LNCaP clone FGC (cell line): ENCODE results near the gene STEAP4.

Source experiments
- DNase-seq: peaks from one replicate; pipeline ENCODE4 v3.0.0-alpha.2; 2011; ENCODE audit warnings: low read depth
- H3K4me3 ChIP-seq: 2 replicates; pipeline ENCODE4 v1.5.1; 2011; ENCODE audit warnings: mild to moderate bottlenecking, low read depth, low read length, control low read depth
- CTCF ChIP-seq: IDR thresholded peaks from 2 replicates; pipeline ENCODE4 v1.5.1; 2012; ENCODE audit warnings: mild to moderate bottlenecking; ENCODE audit not compliant: control insufficient read depth, insufficient read depth; ENCODE audit errors: extremely low read depth

The STEAP4 gene

GRCh38 chr7:88307823-88308222 is 1.1 kb upstream of the STEAP4 start:
- no peak for DNase-seq
- TF ChIP-seq CTCF: no peak
- no peak overlapping the region for H3K4me3 ChIP-seq

- H3K4me3 ChIP-seq: no peak overlapping the region; the same call in 1 of the 2 replicates
- TF ChIP-seq CTCF: no peak
- no peak for DNase-seq
Observed at GRCh38 chr7:88307412-88307811, 718 bp upstream of the STEAP4 start.

GRCh38 chr7:88305044-88305443 is 1.6 kb downstream of the STEAP4 start:
- peak; percentile 26 for DNase-seq
- TF ChIP-seq CTCF: no peak
- no peak overlapping the region for H3K4me3 ChIP-seq

- DNase-seq: no peak
- H3K4me3 ChIP-seq: no peak overlapping the region
- TF ChIP-seq CTCF: no peak
Observed at GRCh38 chr7:88302486-88302885, 4.2 kb downstream of the STEAP4 start.

GRCh38 chr7:88301924-88302323 is 4.8 kb downstream of the STEAP4 start:
- TF ChIP-seq CTCF: no peak
- no peak for DNase-seq

GRCh38 chr7:88300401-88300945 is 6.2 kb downstream of the STEAP4 start:
- no peak for DNase-seq

More at GRCh38 chr7:88301924-88302323, 4.8 kb downstream of the STEAP4 start:
- no peak overlapping the region for H3K4me3 ChIP-seq

More at GRCh38 chr7:88300401-88300945, 6.2 kb downstream of the STEAP4 start:
- no peak overlapping the region for H3K4me3 ChIP-seq
- TF ChIP-seq CTCF: no peak
